ENCODE measurements around the gene NT5DC1.

GRCh38 chr6:116277124-116277523 lies 176.5 kb downstream of the NT5DC1 start:
- TF ChIP-seq CBX8 (IDR thresholded peaks at IDR 0.05): no peak
- TF ChIP-seq, protein P1, sequence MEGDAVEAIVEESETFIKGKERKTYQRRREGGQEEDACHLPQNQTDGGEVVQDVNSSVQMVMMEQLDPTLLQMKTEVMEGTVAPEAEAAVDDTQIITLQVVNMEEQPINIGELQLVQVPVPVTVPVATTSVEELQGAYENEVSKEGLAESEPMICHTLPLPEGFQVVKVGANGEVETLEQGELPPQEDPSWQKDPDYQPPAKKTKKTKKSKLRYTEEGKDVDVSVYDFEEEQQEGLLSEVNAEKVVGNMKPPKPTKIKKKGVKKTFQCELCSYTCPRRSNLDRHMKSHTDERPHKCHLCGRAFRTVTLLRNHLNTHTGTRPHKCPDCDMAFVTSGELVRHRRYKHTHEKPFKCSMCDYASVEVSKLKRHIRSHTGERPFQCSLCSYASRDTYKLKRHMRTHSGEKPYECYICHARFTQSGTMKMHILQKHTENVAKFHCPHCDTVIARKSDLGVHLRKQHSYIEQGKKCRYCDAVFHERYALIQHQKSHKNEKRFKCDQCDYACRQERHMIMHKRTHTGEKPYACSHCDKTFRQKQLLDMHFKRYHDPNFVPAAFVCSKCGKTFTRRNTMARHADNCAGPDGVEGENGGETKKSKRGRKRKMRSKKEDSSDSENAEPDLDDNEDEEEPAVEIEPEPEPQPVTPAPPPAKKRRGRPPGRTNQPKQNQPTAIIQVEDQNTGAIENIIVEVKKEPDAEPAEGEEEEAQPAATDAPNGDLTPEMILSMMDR (IDR thresholded peaks at IDR 0.05): no peak

All from A549 (cell line).